Stimulated activated CD4-positive, alpha-beta T cell treated with anti-CD3 and anti-CD28 coated beads, TNF-alpha, amount 100 ng/mL, for 4 hours (primary cell): ENCODE results near the gene RARA.
"Not testable (repeated sequence)": the region's sequence is repeated elsewhere in the genome, so short reads cannot be mapped to it uniquely, and the experiment has no call there.

Experiments
- DNase-seq, 3 experiments: peaks; one replicate each; pipeline ENCODE4 v3.0.0-alpha.2; 2020; ENCODE audit warnings: low read depth in 3 of 3

RARA gene

DNA sequence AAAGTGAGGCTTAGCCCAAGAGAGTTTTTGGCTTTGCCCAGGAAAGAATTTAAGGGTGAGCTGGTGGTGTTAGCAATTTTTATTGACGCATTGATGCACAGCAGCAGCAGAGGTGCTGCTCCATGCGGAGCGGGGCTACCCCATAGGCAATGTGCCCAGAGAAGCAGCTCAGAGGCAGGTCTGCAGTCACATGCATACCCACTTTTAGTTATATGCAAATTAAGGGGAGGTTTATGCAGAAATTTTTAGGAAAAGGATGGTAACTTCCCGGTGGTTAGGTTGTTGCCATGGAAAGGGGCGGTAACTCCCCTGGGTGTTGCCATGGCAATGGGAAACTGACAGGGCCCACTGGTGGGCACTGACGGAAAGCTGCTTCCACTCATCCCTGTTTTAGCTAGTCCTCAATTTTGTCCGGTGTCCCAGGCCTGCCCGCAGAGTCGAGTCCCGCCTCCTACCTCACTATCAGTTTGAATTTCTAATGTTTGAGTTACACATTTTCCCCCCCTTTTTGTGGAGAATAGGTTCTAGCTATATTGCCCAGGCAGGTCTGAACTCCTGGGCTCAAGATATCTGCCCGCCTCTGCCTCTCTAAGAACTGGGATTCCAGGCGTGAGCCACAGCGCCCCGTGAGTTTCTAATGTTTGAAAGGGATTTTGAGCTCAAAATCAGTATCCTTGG lies 66.0 kb downstream of the RARA start:
- DNase-seq, result no peak

DNA sequence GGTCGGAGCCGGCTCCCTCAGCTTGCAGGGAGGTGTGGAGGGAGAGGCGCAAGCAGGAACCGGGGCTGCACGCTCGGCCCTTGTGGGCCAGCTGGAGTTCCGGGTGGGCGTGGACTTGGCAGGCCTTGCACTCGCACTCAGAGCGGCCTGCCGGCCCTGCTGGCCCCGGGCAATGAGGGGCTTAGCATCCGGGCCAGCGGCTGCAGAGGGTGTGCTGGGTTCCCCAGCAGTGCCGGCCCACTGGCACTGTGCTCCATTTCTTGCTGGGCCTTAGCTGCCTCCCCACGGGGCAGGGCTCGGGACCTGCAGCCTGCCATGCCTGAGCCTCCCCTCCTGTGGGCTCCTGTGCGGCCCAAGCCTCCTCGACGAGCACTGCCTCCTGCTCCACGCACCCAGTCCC lies 66.8 kb downstream of the RARA start:
- DNase-seq, result not testable (repeated sequence)

DNA sequence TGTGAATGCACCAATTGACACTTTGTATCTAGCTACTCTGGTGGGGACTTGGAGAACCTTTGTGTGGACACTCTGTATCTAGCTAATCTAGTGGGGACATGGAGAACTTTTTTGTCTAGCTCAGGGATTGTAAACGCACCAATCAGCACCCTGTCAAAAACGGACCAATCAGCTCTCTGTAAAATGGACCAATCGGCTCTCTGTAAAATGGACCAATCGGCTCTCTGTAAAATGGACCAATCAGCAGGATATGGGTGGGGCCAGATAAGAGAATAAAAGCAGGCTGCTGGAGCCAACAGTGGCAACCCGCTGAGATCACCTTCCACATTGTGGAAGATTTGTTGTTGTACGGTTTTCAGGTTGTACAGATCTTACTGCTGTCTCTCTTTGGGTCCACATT lies 67.6 kb downstream of the RARA start:
- not testable (repeated sequence) for DNase-seq

DNA sequence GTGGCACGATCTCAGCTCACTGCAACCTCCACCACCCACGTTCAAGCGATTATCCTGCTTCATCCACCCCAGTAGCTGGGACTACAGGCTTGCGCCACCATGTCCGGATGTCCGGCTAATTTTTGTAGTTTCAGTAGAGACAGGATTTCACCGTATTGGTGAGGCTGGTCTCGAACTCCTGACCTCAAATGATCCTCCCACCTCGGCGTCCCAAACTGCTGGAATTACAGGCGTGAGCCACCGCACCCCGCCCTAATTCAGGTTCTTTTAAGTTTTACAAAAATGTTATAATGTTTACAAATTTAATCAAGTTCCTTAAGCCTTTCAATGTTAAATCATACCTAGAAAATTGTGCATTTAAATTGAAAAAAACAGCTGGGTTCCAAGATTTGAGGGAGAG lies 68.9 kb downstream of the RARA start:
- no peak for DNase-seq

DNA sequence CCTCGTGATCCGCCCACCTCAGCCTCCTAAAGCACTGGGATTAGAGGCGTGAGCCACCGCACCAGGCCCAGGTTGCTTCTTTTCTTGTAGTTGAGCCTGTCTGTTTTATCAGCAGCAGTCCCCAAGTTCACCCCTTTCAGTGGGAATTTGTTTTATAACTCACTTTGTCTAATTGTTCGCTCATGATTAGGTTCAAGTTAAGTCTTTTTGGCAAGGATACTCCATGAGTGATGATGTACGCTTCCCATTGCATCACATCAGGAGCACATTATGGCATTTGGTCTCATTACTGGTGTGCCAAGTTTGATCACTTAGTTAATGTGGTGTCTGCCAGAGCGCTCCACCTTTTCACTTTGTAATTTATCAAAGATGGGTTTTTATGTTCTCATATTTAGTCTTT lies 70.0 kb downstream of the RARA start:
- DNase-seq, result no peak

DNA sequence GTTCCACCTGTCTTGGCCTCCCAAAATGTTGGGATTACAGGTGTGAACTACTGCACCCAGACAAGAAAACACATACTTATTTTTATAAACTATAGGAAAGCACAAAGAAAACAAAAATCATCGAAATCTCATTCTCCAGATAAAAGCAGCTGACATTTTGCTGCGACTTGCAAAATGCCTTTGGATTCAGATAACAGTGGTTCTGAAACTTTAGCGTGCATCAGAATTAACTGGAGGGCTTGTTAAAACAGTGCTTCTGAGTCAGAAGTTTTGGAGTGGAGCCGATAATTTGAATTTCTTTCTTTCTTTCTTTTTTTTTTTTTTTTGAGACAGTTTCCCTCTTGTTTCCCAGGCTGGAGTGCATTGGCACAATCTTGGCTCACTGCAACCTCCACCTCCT lies 73.3 kb downstream of the RARA start:
- no peak for DNase-seq

DNA sequence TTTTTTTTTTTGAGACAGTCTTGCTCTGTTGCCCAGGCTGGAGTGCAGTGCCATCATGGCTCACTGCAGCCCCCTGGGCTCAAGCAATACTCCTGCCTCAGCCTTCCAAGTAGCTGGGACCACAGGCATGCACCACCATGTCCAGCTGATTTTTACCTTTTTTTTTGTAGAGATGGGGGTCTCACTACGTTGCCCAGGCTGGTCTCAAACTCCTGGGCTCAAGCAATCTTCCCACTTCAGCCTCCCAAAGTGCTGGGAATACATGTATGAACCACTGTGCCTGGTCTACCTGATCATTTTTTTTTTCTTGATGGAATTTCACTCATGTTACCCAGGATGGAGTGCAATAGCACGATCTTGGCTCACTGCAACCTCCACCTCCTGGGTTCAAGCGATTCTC lies 77.6 kb downstream of the RARA start:
- DNase-seq, result not testable (repeated sequence)

DNA sequence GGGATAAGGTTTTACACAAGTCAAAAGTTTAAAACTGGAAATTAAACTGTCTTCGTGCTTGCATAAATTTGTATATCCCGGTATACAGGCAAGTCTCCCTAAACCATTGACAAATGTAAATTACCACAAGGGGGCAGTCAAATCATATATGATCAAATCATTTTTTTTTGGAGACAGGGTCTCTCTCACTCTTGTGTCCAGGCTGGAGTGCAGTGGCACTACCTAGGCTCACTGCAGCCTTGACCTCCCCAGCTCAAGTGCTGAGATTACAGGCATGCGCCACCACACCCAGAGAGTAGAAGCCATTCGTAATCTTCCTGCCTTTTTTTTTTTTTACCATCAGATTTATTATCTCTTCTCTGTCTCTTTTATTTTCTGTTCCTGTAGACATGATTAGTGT lies 90.2 kb downstream of the RARA start:
- no peak for DNase-seq

DNA sequence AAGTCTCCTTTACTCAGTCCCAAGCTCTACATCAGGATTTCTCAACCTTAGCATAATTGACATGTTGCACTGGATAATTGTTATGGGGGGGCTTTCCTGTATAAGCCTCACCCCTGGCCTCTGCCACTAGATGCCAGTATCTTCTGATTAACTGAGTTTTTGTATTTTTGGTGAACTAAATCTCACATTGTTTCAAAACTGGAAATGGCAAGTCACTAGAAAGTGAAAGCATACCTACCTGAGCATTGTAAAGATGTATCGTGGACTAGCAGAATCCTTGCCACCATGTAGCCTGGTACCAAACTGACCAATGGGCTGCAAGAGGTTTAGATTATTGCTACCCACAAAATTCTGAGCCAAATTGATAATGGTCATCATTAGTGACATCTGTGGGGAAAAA lies 93.7 kb downstream of the RARA start:
- no peak for DNase-seq

DNA sequence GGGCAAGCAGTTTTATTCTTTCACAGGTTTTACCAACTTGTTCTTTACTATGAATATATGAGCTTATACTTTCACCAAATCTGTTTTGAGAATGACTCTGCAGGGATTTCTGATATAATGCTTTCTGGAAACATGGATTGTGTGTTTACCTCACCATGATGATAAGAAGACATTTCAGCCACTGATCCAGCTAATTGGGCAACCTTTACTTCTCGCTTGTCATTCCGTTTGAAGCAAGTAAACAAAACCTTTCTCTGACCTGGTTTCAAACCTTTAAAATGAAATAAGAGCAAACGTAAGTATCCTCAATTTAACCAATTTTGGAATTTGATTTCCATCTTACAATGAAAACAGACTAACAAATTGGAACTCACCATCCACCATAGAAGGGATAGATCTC lies 95.0 kb downstream of the RARA start:
- no peak for DNase-seq
